ENCODE measurements around the gene LZTS2. TPM values are rescaled to one million over a fixed set of nuclear protein-coding genes. Genes with fewer than 3 reads are reported as not detected.

Gene LZTS2
- total and polyA plus RNA-seq, 10 of the 15 experiments (the other 5 are each of a cell fraction or from before 2014, with no cell fraction given), result 0.08 to 13.4 (median 7.2) TPM

DNA sequence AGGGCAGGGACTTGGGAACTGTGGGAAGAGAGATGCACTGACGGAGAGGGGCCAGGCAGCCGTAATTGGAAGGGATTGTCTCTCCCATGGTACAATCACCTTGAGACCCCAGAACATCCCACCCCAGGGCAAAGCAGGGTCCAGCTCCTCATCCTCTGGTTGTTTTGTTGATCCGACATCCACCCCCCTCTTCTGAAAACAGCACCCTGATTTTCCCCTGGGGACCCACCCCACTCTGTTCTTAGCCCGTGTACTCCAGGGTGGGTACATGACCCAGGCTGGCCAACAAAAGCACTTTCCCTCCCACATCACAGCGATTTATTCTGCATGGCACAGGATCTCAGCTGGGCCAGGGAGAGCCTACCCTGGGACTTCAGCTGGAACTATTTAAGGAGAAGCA is 17.2 kb downstream of the LZTS2 start:
- BruUV-seq (replicated peaks), result no TSS peak
- Histone ChIP-seq H3K9ac (ENCODE audit: control insufficient read depth, insufficient read depth, low read length) (no peak overlapping the region), H3K36me3 (ENCODE audit: control insufficient read depth in 2 of 2, insufficient read depth in 2 of 2, low read length in 1 of 2) (no peaks in the 10 kb centered on the region), H3K27me3 (replicated peaks in 1 of 2; ENCODE audit: control insufficient read depth in 2 of 2, insufficient read depth in 2 of 2, low read length in 1 of 2) (peaks cover 10% of the 10 kb centered on the region in 2 experiments), H2AFZ (ENCODE audit: control insufficient read depth, low read depth, low read length) (no peak overlapping the region), H3K4me1 (ENCODE audit: control insufficient read depth, insufficient read depth, low read length) (peaks cover 11% of the 10 kb centered on the region), H4K20me1 (ENCODE audit: control insufficient read depth, insufficient read depth) (no peaks in the 10 kb centered on the region), H3K79me2 (ENCODE audit: control insufficient read depth, insufficient read depth, low read length) (no peaks in the 10 kb centered on the region), H3K9me3 (replicated peaks; ENCODE audit: control insufficient read depth, insufficient read depth, low read length) (no peaks in the 10 kb centered on the region), H3K4me3 (no peak overlapping the region), H3K27ac (ENCODE audit: control insufficient read depth, insufficient read depth) (no peak overlapping the region), H3K4me2 (ENCODE audit: control insufficient read depth, insufficient read depth) (no peak overlapping the region)
- 52% methylated on average over 5 of the region's 5 CpGs for WGBS (ENCODE audit: insufficient coverage, insufficient replicate concordance, low lambda C conversion rate, missing lambda C conversion rate)
- FAIRE-seq, result no peak
- intact Hi-C loops (cut with micrococcal nuclease; ENCODE audit: unreplicated experiment), result no loop called here
- ChIA-PET SMC1A (ENCODE audit: uncharacterized antibody, unreplicated experiment) (interaction anchor here (1.4 to 1.6 kb wide), 2 partner anchors 42 to 126 kb away, joined by 3 read pairs; no protein-coding TSS in a partner anchor), POLR2A (no interaction called here), CTCF (interaction anchor here (0.9 to 6.8 kb wide), 16 partner anchors 10 to 78 kb away, joined by 3 to 91 read pairs (median 16); partner anchors contain the start of genes LZTS2, MRPL43, PDZD7 and SFXN3), RAD21 (ENCODE audit: unreplicated experiment) (interaction anchor here (2.6 kb wide), 2 partner anchors 19 to 125 kb away, joined by 11 read pairs; no protein-coding TSS in a partner anchor)
- DNase-seq (ENCODE audit: low read depth, low spot score), result no peak
- ATAC-seq, result no peak
- in situ Hi-C loops (cut with MboI), result no loop called here
- TF ChIP-seq KAT2A (conservative IDR thresholded peaks at IDR 0.05; ENCODE audit: control insufficient read depth, low read depth, low read length) (no peak), E2F8 (IDR thresholded peaks at IDR 0.05; ENCODE audit: low read depth, partially characterized antibody) (no peak), WRNIP1 (IDR thresholded peaks at IDR 0.05; ENCODE audit: borderline replicate concordance, low read depth, low read length) (no peak), ZSCAN29 (IDR thresholded peaks at IDR 0.05) (no peak), SREBF2 (IDR thresholded peaks at IDR 0.05; ENCODE audit: low read length) (no peak), NBN (IDR thresholded peaks at IDR 0.05) (no peak), CHD4 (IDR thresholded peaks at IDR 0.05) (no peak), JUND (IDR thresholded peaks at IDR 0.05; ENCODE audit: low read depth, low read length) (no peak), MYC (IDR thresholded peaks at IDR 0.05; ENCODE audit: insufficient read depth, insufficient read length, insufficient replicate concordance, low read length, severe bottlenecking) (no peak), SRF (IDR thresholded peaks at IDR 0.05; ENCODE audit: low read depth in 2 of 2, low read length in 2 of 2) (no peak), CREM (IDR thresholded peaks at IDR 0.05; ENCODE audit: low read depth) (no peak), SUPT20H (IDR thresholded peaks at IDR 0.05; ENCODE audit: borderline replicate concordance, control insufficient read depth, low read depth, low read length) (no peak), SMARCA5 (IDR thresholded peaks at IDR 0.05) (no peak), ZZZ3 (IDR thresholded peaks at IDR 0.05; ENCODE audit: control insufficient read depth, insufficient read length, low read depth) (no peak)
- TF ChIP-seq, protein P1, sequence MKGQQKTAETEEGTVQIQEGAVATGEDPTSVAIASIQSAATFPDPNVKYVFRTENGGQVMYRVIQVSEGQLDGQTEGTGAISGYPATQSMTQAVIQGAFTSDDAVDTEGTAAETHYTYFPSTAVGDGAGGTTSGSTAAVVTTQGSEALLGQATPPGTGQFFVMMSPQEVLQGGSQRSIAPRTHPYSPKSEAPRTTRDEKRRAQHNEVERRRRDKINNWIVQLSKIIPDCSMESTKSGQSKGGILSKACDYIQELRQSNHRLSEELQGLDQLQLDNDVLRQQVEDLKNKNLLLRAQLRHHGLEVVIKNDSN (IDR thresholded peaks at IDR 0.05; ENCODE audit: borderline replicate concordance, extremely low read length, insufficient read depth, low read depth, low read length), result no peak
- TF ChIP-seq, protein P2, sequence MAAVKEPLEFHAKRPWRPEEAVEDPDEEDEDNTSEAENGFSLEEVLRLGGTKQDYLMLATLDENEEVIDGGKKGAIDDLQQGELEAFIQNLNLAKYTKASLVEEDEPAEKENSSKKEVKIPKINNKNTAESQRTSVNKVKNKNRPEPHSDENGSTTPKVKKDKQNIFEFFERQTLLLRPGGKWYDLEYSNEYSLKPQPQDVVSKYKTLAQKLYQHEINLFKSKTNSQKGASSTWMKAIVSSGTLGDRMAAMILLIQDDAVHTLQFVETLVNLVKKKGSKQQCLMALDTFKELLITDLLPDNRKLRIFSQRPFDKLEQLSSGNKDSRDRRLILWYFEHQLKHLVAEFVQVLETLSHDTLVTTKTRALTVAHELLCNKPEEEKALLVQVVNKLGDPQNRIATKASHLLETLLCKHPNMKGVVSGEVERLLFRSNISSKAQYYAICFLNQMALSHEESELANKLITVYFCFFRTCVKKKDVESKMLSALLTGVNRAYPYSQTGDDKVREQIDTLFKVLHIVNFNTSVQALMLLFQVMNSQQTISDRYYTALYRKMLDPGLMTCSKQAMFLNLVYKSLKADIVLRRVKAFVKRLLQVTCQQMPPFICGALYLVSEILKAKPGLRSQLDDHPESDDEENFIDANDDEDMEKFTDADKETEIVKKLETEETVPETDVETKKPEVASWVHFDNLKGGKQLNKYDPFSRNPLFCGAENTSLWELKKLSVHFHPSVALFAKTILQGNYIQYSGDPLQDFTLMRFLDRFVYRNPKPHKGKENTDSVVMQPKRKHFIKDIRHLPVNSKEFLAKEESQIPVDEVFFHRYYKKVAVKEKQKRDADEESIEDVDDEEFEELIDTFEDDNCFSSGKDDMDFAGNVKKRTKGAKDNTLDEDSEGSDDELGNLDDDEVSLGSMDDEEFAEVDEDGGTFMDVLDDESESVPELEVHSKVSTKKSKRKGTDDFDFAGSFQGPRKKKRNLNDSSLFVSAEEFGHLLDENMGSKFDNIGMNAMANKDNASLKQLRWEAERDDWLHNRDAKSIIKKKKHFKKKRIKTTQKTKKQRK (IDR thresholded peaks at IDR 0.05; ENCODE audit: low read depth, low read length), result no peak
